Tibial artery (tissue), 4 donors: ENCODE results near the gene CCDC170.

ENCODE experiments used
- DNase-seq, 2 donors: peaks; one replicate each; pipeline ENCODE4 v3.0.0-alpha.2; 2019
- H3K27ac ChIP-seq, 2 donors: fragments of 200-600 bp; sonication (generic) in 1 of 2; 1 replicate in 1 of 2; 2 replicates in 1 of 2; pipeline ENCODE4 v1.5.1; 2018 to 2019; ENCODE audit warnings: mild to moderate bottlenecking in 1 of 2
- H3K27me3 ChIP-seq, 2 donors: fragments of 200-600 bp; sonication (generic) in 1 of 2; one replicate each; pipeline versions ENCODE4 v1.5.1 to v1.6.0; 2016 to 2019
- H3K36me3 ChIP-seq, 3 donors: fragments of 200-600 bp; sonication (generic) in 2 of 3; one replicate each; pipeline ENCODE4 v1.5.1; 2016 to 2019; ENCODE audit warnings: mild to moderate bottlenecking in 2 of 3
- H3K4me1 ChIP-seq, 4 donors: fragments of 200-600 bp; sonication (generic) in 2 of 4; 1 replicate in 3 of 4; 2 replicates in 1 of 4; pipeline ENCODE4 v1.5.1; 2016 to 2019
- H3K4me3 ChIP-seq, 2 donors: fragments of 200-600 bp; sonication (generic) in 1 of 2; 1 replicate in 1 of 2; 2 replicates in 1 of 2; pipeline ENCODE4 v1.5.1; 2018 to 2019; ENCODE audit warnings: mild to moderate bottlenecking in 2 of 2
- H3K9me3 ChIP-seq, 3 donors: fragments of 200-600 bp; sonication (generic) in 1 of 3; one replicate each; pipeline ENCODE4 v1.5.1; 2016 to 2019
- CTCF ChIP-seq, 2 experiments: fragments of 200-600 bp in 1 of 2; fragments of 450-650 bp in 1 of 2; IDR thresholded peaks; one replicate each; pipeline ENCODE4 v1.5.1; 2017 to 2019; ENCODE audit warnings: antibody characterized with exemption in 2 of 2, mild to moderate bottlenecking in 1 of 2, moderate library complexity in 1 of 2
- intact Hi-C: fragments of 100-400 bp; cut with DNase I; formaldehyde crosslinking; loops from one replicate; pipeline ENCODE4 v1.15.0; 2023; ENCODE audit warnings: low total_unique reads

The CCDC170 gene

GRCh38 chr6:151499551-151499950, 5.7 kb downstream of the CCDC170 start:
- DNase-seq = no peak

GRCh38 chr6:151501511-151502136, 7.8 kb downstream of the CCDC170 start:
- no peak for TF ChIP-seq CTCF (IDR thresholded peaks at IDR 0.05)
- no peak overlapping the region for H3K27ac ChIP-seq

More at GRCh38 chr6:151499551-151499950, 5.7 kb downstream of the CCDC170 start:
- Histone ChIP-seq H3K4me3 (no peak overlapping the region), H3K27me3 (no peaks in the 10 kb centered on the region), H3K4me1 (peaks cover 0 to 6% (median 2%) of the 10 kb centered on the region in 4 donors), H3K9me3 (no peaks in the 10 kb centered on the region), H3K27ac (no peak overlapping the region), H3K36me3 (no peaks in the 10 kb centered on the region)
- no peak for TF ChIP-seq CTCF (IDR thresholded peaks at IDR 0.05)
- intact Hi-C loops = no loop called here

GRCh38 chr6:151502499-151502898, 8.7 kb downstream of the CCDC170 start:
- intact Hi-C loops = no loop called here
- no peak for TF ChIP-seq CTCF (IDR thresholded peaks at IDR 0.05)
- Histone ChIP-seq H3K27ac (no peak overlapping the region), H3K4me1 (no peaks in the 10 kb centered on the region), H3K36me3 (no peaks in the 10 kb centered on the region), H3K4me3 (no peak overlapping the region), H3K27me3 (no peaks in the 10 kb centered on the region), H3K9me3 (no peaks in the 10 kb centered on the region)
- DNase-seq = no peak

More at GRCh38 chr6:151501511-151502136, 7.8 kb downstream of the CCDC170 start:
- Histone ChIP-seq H3K4me3 (no peak overlapping the region), H3K27me3 (no peaks in the 10 kb centered on the region), H3K36me3 (no peaks in the 10 kb centered on the region), H3K9me3 (no peaks in the 10 kb centered on the region), H3K4me1 (no peaks in the 10 kb centered on the region)
- DNase-seq = no peak
- intact Hi-C loops = no loop called here

GRCh38 chr6:151506761-151507160, 12.9 kb downstream of the CCDC170 start:
- no peak for TF ChIP-seq CTCF (IDR thresholded peaks at IDR 0.05)
- H3K4me1 ChIP-seq = no peaks in the 10 kb centered on the region
- no peak overlapping the region for H3K4me3 ChIP-seq
- no peak overlapping the region for H3K27ac ChIP-seq
- no peaks in the 10 kb centered on the region for H3K9me3 ChIP-seq
- no peaks in the 10 kb centered on the region for H3K27me3 ChIP-seq
- intact Hi-C loops = no loop called here
- no peaks in the 10 kb centered on the region for H3K36me3 ChIP-seq
- DNase-seq = no peak

GRCh38 chr6:151509048-151509447, 15.2 kb downstream of the CCDC170 start:
- DNase-seq = no peak
- intact Hi-C loops = no loop called here
- H3K36me3 ChIP-seq = no peaks in the 10 kb centered on the region
- no peak overlapping the region for H3K4me3 ChIP-seq
- H3K9me3 ChIP-seq = no peaks in the 10 kb centered on the region
- H3K27ac ChIP-seq = no peak overlapping the region
- TF ChIP-seq CTCF (IDR thresholded peaks at IDR 0.05) = no peak
- H3K27me3 ChIP-seq = no peaks in the 10 kb centered on the region
- no peaks in the 10 kb centered on the region for H3K4me1 ChIP-seq

GRCh38 chr6:151512481-151512880, 18.7 kb downstream of the CCDC170 start:
- intact Hi-C loops = no loop called here
- no peaks in the 10 kb centered on the region for H3K4me1 ChIP-seq
- no peaks in the 10 kb centered on the region for H3K27me3 ChIP-seq
- no peaks in the 10 kb centered on the region for H3K36me3 ChIP-seq
- H3K4me3 ChIP-seq = no peak overlapping the region
- H3K9me3 ChIP-seq = no peaks in the 10 kb centered on the region
- no peak for TF ChIP-seq CTCF (IDR thresholded peaks at IDR 0.05)
- DNase-seq = no peak
- no peak overlapping the region for H3K27ac ChIP-seq
